Gastroesophageal sphincter (tissue), 4 donors: ENCODE data around the gene TEX264. TPM values are rescaled to one million over a fixed set of nuclear protein-coding genes. Genes with fewer than 3 reads are reported as not detected.
A peak's percentile ranks its signal among the peaks of the same experiment; 100 is the strongest.

Experiments
- ATAC-seq: fragments of 150-250 bp; one replicate; pipeline ENCODE4 v1.9.1; 2016; ENCODE audit warnings: mild to moderate bottlenecking, moderate library complexity
- H3K27ac ChIP-seq, 4 donors: fragments of 200-600 bp; sonication (generic) in 3 of 4; 1 replicate in 3 of 4; 2 replicates in 1 of 4; pipeline ENCODE4 v1.5.1; 2016 to 2019
- H3K27me3 ChIP-seq: fragments of 200-600 bp; sonication (generic); one replicate; pipeline ENCODE4 v1.5.1; 2019
- H3K36me3 ChIP-seq, 2 donors: fragments of 200-600 bp; sonication (generic); one replicate each; pipeline ENCODE4 v1.5.1; 2019; ENCODE audit warnings: control low read depth in 1 of 2
- H3K4me1 ChIP-seq, 3 donors: fragments of 200-600 bp; sonication (generic); 1 replicate in 2 of 3; 2 replicates in 1 of 3; pipeline ENCODE4 v1.5.1; 2016 to 2019; ENCODE audit warnings: control low read depth in 2 of 3
- H3K4me3 ChIP-seq, 2 donors: fragments of 200-600 bp; sonication (generic); one replicate each; pipeline ENCODE4 v1.5.1; 2019; ENCODE audit warnings: mild to moderate bottlenecking in 1 of 2, moderate library complexity in 1 of 2
- H3K9me3 ChIP-seq, 3 donors: fragments of 200-600 bp; sonication (generic); one replicate each; pipeline ENCODE4 v1.5.1; 2017 to 2019; ENCODE audit warnings: control low read depth in 2 of 3
- EP300 ChIP-seq: sonication (generic); formaldehyde crosslinking; IDR thresholded peaks from one replicate; pipeline ENCODE4 v1.6.1; 2017; ENCODE audit warnings: antibody characterized with exemption, mild to moderate bottlenecking
- POLR2A ChIP-seq, 2 donors: fragments of 450-650 bp; IDR thresholded peaks; one replicate each; pipeline ENCODE4 v1.6.1; 2017; ENCODE audit warnings: antibody characterized with exemption in 2 of 2, mild to moderate bottlenecking in 2 of 2, moderate library complexity in 1 of 2
- POLR2AphosphoS5 ChIP-seq: sonication (generic); formaldehyde crosslinking; IDR thresholded peaks from one replicate; pipeline ENCODE4 v1.6.1; 2017; ENCODE audit warnings: antibody characterized with exemption
- WGBS, 2 donors: methylation state at CpG; one replicate each; pipeline ENCODE4 v1.1.5; 2018; ENCODE audit warnings: low coverage in 1 of 2; 5-methylcytosine and 5-hydroxymethylcytosine counted together
- total RNA-seq, 4 donors: library from RNA; depleted of rRNA; stranded (reverse); fragments of >200 nt; gene quantifications; one replicate each; pipeline ENCODE4 v1.1.0, GENCODE V29; 2016
- TF ChIP-seq, protein P1 (sequence below), 4 experiments: fragments of 200-600 bp in 2 of 4; fragments of 450-650 bp in 2 of 4; sonication (generic) in 1 of 4; IDR thresholded peaks; one replicate each; pipeline ENCODE4 v1.5.1; 2017 to 2019; ENCODE audit warnings: antibody characterized with exemption in 4 of 4, mild to moderate bottlenecking in 2 of 4, moderate library complexity in 2 of 4

TEX264 gene
- total RNA-seq, 4 donors from 2014 or later = 43.9 to 67.5 (median 51.4) TPM

- TF ChIP-seq POLR2A (IDR thresholded peaks at IDR 0.05) (no peak), EP300 (no peak), POLR2AphosphoS5 (no peak)
- TF ChIP-seq, protein P1, sequence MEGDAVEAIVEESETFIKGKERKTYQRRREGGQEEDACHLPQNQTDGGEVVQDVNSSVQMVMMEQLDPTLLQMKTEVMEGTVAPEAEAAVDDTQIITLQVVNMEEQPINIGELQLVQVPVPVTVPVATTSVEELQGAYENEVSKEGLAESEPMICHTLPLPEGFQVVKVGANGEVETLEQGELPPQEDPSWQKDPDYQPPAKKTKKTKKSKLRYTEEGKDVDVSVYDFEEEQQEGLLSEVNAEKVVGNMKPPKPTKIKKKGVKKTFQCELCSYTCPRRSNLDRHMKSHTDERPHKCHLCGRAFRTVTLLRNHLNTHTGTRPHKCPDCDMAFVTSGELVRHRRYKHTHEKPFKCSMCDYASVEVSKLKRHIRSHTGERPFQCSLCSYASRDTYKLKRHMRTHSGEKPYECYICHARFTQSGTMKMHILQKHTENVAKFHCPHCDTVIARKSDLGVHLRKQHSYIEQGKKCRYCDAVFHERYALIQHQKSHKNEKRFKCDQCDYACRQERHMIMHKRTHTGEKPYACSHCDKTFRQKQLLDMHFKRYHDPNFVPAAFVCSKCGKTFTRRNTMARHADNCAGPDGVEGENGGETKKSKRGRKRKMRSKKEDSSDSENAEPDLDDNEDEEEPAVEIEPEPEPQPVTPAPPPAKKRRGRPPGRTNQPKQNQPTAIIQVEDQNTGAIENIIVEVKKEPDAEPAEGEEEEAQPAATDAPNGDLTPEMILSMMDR (IDR thresholded peaks at IDR 0.05) = no peak
- Histone ChIP-seq H3K4me1 (no peaks in the 10 kb centered on the region), H3K9me3 (no peaks in the 10 kb centered on the region), H3K27me3 (no peaks in the 10 kb centered on the region), H3K36me3 (peaks cover 0 to 81% of the 10 kb centered on the region in 2 donors), H3K27ac (no peak overlapping the region), H3K4me3 (no peak overlapping the region)
- ATAC-seq = no peak
- WGBS, 2 donors = 93 to 100% methylated on average over 3 of the region's 3 CpGs
Measured at GRCh38 chr3:51657234-51657633, 13.8 kb upstream of the TEX264 start.

GRCh38 chr3:51659942-51660341 is 11.1 kb upstream of the TEX264 start:
- no peaks in the 10 kb centered on the region for H3K9me3 ChIP-seq
- TF ChIP-seq POLR2A (IDR thresholded peaks at IDR 0.05) = no peak
- TF ChIP-seq, protein P1 (IDR thresholded peaks at IDR 0.05) = no peak
- no peak for TF ChIP-seq POLR2AphosphoS5
- TF ChIP-seq EP300 = no peak
- peaks cover 0 to 91% of the 10 kb centered on the region in 2 donors for H3K36me3 ChIP-seq

DNA sequence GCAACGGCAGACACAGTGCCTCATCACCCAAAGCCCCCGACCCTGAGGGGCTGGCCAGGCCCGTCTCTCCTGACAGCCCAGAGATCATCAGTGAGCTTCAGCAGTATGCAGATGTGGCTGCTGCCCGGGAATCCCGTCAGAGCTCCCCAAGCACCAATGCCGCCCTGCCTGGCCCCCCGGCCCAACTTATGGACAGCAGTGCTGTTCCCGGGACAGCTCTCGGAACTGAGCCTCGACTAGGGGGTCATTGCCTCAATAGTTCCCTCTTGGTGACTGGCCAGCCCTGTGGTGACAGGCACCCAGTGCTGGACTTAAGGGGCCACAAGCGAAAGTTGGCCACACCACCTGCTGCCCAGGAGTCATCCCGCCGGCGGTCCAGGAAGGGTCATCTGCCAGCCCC is 8.6 kb upstream of the TEX264 start:
- no peaks in the 10 kb centered on the region for H3K27me3 ChIP-seq
- no peaks in the 10 kb centered on the region for H3K9me3 ChIP-seq
- no peak for ATAC-seq
- TF ChIP-seq POLR2AphosphoS5 (no peak), POLR2A (IDR thresholded peaks at IDR 0.05) (no peak), EP300 (no peak)
- TF ChIP-seq, protein P1 (IDR thresholded peaks at IDR 0.05) = no peak
- no peak overlapping the region for H3K4me3 ChIP-seq
- 80% methylated on average over 1 of the region's 14 CpGs; no CpG with 5 or more reads in 1 of the 2 donors for WGBS, 2 donors
- H3K36me3 ChIP-seq = peaks cover 0 to 65% of the 10 kb centered on the region in 2 donors
- H3K4me1 ChIP-seq = peaks cover 0 to 15% (median 0%) of the 10 kb centered on the region in 3 donors
- no peak overlapping the region for H3K27ac ChIP-seq

More at GRCh38 chr3:51659942-51660341, 11.1 kb upstream of the TEX264 start:
- no peak for ATAC-seq
- H3K4me1 ChIP-seq = peaks cover 0 to 3% (median 0%) of the 10 kb centered on the region in 3 donors
- no peak overlapping the region for H3K27ac ChIP-seq
- no peaks in the 10 kb centered on the region for H3K27me3 ChIP-seq
- H3K4me3 ChIP-seq = no peak overlapping the region
- 92 to 96% methylated on average over 5 to 9 of the region's 9 CpGs for WGBS, 2 donors

DNA sequence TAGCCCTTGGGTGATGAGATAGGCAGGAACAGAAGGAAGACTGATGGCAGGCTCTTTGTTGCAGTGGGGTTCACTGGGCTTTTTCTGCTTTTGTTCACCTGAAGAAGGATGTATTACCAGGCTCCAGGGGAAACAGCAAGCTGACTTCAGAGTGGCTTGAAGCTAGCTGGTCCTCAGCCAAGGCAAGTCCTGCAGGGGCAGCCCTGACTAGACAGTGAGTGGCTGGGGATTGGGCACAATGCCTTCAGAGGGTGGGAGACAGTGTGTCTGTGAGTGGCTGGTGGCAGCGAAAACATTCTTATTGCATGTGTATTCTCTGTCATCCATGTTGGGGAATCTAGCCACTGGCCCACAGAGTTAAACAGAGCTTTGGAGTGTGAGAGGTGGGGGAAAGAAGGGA is 2.3 kb upstream of the TEX264 start:
- 100% methylated on average over 1 of the region's 1 CpG; no CpG with 5 or more reads in 1 of the 2 donors for WGBS, 2 donors
- no peak for ATAC-seq
- Histone ChIP-seq H3K4me3 (no peak overlapping the region), H3K27ac (no peak overlapping the region), H3K27me3 (no peaks in the 10 kb centered on the region), H3K4me1 (peaks cover 0 to 59% (median 22%) of the 10 kb centered on the region in 3 donors), H3K36me3 (peaks cover 0 to 2% of the 10 kb centered on the region in 2 donors), H3K9me3 (no peaks in the 10 kb centered on the region)
- TF ChIP-seq, protein P1 (IDR thresholded peaks at IDR 0.05) = no peak
- TF ChIP-seq EP300 (no peak), POLR2AphosphoS5 (no peak), POLR2A (IDR thresholded peaks at IDR 0.05) (no peak)

DNA sequence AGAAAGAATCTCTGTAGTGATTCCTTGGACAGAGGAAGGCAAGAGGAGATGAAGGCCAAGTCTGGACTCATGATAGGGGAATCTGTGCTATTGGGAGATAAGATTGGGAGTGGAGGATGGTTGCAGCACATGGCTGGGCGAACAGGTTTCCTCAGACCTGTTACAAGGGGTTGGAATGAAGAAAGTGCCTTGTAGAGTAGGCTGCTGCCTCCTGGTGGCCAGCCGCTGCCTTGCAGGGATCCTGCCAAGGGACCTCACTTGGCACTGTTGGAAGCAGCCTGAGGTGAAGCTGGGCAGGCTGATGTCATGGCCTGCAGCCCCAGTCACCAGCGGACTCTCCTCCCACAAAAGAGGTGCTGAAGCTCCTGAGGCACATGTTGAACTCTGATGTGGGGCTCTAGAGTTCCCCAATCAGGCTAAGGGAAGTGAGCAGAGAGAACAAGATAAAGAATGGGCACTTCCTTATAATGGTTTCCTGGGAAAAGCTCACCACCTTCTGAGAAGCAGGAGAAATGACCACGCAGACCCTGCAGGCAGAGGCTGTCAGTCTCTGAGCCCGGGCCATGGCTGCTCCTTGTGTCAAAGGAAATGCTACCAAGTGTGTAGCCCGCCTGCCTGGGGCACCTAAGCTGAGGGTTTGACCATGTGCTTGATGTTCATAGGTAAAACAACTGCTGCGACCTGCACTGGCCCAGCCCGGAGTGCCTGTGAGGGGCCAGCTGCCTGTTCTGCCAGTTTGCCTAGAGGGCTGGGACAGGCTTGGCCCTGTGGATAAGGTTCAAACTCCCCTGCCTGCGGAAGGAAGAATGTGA is 1.6 kb upstream of the TEX264 start:
- H3K9me3 ChIP-seq = no peaks in the 10 kb centered on the region
- H3K27ac ChIP-seq = peak overlapping the region in 1 of 4 donors; percentile 6
- peak; percentile 47 for ATAC-seq
- H3K36me3 ChIP-seq = peaks cover 0 to 4% of the 10 kb centered on the region in 2 donors
- no peak overlapping the region for H3K4me3 ChIP-seq
- WGBS, 2 donors = 39 to 42% methylated on average over 3 to 6 of the region's 9 CpGs
- TF ChIP-seq, protein P1 (IDR thresholded peaks at IDR 0.05) = peak in 3 of 4 experiments; percentile 91 to 95 (median 94)
- no peak for TF ChIP-seq POLR2A (IDR thresholded peaks at IDR 0.05)
- H3K4me1 ChIP-seq = peaks cover 0 to 66% (median 22%) of the 10 kb centered on the region in 3 donors
- no peaks in the 10 kb centered on the region for H3K27me3 ChIP-seq
